ENCODE measurements around the gene NCSTN. TPM values are rescaled to one million over a fixed set of nuclear protein-coding genes. Genes with fewer than 3 reads are reported as not detected.

The NCSTN gene
- total RNA-seq, 1 experiment from 2014 or later: 93.7 TPM

DNA sequence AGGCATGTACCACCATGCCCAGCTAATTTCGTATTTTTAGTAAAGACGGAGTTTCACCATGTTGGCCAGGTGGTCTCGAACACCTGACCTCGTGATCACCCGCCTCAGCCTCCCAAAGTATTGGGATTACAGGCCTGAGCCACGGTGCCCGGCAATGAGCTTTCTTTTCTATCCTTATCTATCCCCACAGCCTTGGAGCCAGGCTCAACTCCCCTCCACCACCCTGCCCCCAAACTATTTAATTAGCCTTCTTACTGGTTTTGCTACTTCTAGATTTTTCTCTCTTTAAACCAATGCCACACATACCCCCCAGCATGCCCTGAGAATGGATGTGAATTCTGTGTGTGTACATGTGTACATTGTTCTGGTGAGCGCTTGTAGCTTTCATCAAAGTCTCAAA is 51.5 kb downstream of the NCSTN start:
- BruUV-seq (replicated peaks): no TSS peak
- in situ Hi-C loops (cut with HindIII; ENCODE audit: low pct_unique_long_range_greater_than_20kb, low sequenced_read_pairs) (no loop called here), intact Hi-C loops (cut with micrococcal nuclease; ENCODE audit: unreplicated experiment) (no loop called here)
- H3K4me1 ChIP-seq (ENCODE audit: control insufficient read depth, insufficient read depth, low read length): no peaks in the 10 kb centered on the region
- no peak overlapping the region for H3K27ac ChIP-seq (ENCODE audit: low read length)
- H3K9me3 ChIP-seq (ENCODE audit: control insufficient read depth, insufficient read depth, low read depth, low read length): no peaks in the 10 kb centered on the region
- ChIA-PET CTCF (no interaction called here), POLR2A (no interaction called here)
- no peaks in the 10 kb centered on the region for H3K36me3 ChIP-seq (ENCODE audit: control insufficient read depth, insufficient read depth, low read length)
- H3K4me3 ChIP-seq (ENCODE audit: low read depth in 2 of 2, low read length in 2 of 2): no peak overlapping the region
- DNase-seq (ENCODE audit: low read depth, low spot score) (no peak), ATAC-seq (no peak)
- TF ChIP-seq, protein P1, sequence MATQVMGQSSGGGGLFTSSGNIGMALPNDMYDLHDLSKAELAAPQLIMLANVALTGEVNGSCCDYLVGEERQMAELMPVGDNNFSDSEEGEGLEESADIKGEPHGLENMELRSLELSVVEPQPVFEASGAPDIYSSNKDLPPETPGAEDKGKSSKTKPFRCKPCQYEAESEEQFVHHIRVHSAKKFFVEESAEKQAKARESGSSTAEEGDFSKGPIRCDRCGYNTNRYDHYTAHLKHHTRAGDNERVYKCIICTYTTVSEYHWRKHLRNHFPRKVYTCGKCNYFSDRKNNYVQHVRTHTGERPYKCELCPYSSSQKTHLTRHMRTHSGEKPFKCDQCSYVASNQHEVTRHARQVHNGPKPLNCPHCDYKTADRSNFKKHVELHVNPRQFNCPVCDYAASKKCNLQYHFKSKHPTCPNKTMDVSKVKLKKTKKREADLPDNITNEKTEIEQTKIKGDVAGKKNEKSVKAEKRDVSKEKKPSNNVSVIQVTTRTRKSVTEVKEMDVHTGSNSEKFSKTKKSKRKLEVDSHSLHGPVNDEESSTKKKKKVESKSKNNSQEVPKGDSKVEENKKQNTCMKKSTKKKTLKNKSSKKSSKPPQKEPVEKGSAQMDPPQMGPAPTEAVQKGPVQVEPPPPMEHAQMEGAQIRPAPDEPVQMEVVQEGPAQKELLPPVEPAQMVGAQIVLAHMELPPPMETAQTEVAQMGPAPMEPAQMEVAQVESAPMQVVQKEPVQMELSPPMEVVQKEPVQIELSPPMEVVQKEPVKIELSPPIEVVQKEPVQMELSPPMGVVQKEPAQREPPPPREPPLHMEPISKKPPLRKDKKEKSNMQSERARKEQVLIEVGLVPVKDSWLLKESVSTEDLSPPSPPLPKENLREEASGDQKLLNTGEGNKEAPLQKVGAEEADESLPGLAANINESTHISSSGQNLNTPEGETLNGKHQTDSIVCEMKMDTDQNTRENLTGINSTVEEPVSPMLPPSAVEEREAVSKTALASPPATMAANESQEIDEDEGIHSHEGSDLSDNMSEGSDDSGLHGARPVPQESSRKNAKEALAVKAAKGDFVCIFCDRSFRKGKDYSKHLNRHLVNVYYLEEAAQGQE (IDR thresholded peaks at IDR 0.05; ENCODE audit: insufficient read depth in 1 of 2, low read depth in 2 of 2, low read length in 1 of 2): no peak
- TF ChIP-seq POLR2AphosphoS5 (IDR thresholded peaks at IDR 0.05; ENCODE audit: low read depth, low read length): no peak
- TF ChIP-seq, protein P2, sequence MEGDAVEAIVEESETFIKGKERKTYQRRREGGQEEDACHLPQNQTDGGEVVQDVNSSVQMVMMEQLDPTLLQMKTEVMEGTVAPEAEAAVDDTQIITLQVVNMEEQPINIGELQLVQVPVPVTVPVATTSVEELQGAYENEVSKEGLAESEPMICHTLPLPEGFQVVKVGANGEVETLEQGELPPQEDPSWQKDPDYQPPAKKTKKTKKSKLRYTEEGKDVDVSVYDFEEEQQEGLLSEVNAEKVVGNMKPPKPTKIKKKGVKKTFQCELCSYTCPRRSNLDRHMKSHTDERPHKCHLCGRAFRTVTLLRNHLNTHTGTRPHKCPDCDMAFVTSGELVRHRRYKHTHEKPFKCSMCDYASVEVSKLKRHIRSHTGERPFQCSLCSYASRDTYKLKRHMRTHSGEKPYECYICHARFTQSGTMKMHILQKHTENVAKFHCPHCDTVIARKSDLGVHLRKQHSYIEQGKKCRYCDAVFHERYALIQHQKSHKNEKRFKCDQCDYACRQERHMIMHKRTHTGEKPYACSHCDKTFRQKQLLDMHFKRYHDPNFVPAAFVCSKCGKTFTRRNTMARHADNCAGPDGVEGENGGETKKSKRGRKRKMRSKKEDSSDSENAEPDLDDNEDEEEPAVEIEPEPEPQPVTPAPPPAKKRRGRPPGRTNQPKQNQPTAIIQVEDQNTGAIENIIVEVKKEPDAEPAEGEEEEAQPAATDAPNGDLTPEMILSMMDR (IDR thresholded peaks at IDR 0.05): no peak
- TF ChIP-seq TCF7L2 (IDR thresholded peaks at IDR 0.05; ENCODE audit: low read depth, low read length): no peak
- no peak for TF ChIP-seq SIN3A (IDR thresholded peaks at IDR 0.05; ENCODE audit: borderline replicate concordance, insufficient read depth, low read depth, low read length)
- peaks cover 10% of the 10 kb centered on the region for H3K27me3 ChIP-seq (ENCODE audit: control insufficient read depth, insufficient read depth, low read length)

DNA sequence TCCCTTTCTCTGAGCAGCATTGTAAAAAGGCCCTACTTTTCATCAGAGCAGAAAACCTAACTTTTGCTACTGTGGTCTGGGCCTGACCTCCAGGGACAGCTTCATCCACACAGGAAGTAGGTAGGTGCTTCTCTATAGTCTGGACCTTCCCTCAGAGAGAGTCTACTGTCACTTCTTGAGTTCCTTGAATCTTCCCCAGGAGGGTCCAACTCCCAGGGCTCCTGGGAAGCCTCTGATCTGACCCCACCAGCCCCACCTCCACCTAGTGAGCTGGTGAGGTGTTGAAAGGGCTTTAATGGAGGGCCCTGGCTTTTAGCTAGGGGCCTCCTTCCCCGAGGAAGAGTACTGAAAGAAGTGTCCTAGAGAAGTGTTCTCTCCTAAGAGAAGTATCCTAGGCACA is 54.5 kb downstream of the NCSTN start:
- in situ Hi-C loops (cut with HindIII; ENCODE audit: low pct_unique_long_range_greater_than_20kb, low sequenced_read_pairs): no loop called here
- H3K27me3 ChIP-seq (ENCODE audit: control insufficient read depth, insufficient read depth, low read length): peaks cover 25% of the 10 kb centered on the region
- intact Hi-C loops (cut with micrococcal nuclease; ENCODE audit: unreplicated experiment): no loop called here
- H3K27ac ChIP-seq (ENCODE audit: low read length): no peak overlapping the region
- H3K4me3 ChIP-seq (ENCODE audit: low read depth in 2 of 2, low read length in 2 of 2): no peak overlapping the region
- no TSS peak for BruUV-seq (replicated peaks)
- TF ChIP-seq, protein P1 (IDR thresholded peaks at IDR 0.05; ENCODE audit: insufficient read depth in 1 of 2, low read depth in 2 of 2, low read length in 1 of 2): no peak
- no peak for TF ChIP-seq POLR2AphosphoS5 (IDR thresholded peaks at IDR 0.05; ENCODE audit: low read depth, low read length)
- TF ChIP-seq, protein P2 (IDR thresholded peaks at IDR 0.05): no peak
- no peak for TF ChIP-seq TCF7L2 (IDR thresholded peaks at IDR 0.05; ENCODE audit: low read depth, low read length)
- TF ChIP-seq SIN3A (IDR thresholded peaks at IDR 0.05; ENCODE audit: borderline replicate concordance, insufficient read depth, low read depth, low read length): no peak
- POLR2A ChIA-PET: interaction anchor here (0.6 kb wide), 1 partner anchor 13 kb away, joined by 4 read pairs; no protein-coding TSS in a partner anchor
- no peaks in the 10 kb centered on the region for H3K9me3 ChIP-seq (ENCODE audit: control insufficient read depth, insufficient read depth, low read depth, low read length)
- CTCF ChIA-PET: interaction anchor here (1.0 kb wide), 1 partner anchor 24 kb away, joined by 3 read pairs; no protein-coding TSS in a partner anchor
- DNase-seq (ENCODE audit: low read depth, low spot score): no peak
- H3K36me3 ChIP-seq (ENCODE audit: control insufficient read depth, insufficient read depth, low read length): no peaks in the 10 kb centered on the region
- H3K4me1 ChIP-seq (ENCODE audit: control insufficient read depth, insufficient read depth, low read length): no peaks in the 10 kb centered on the region
- ATAC-seq: no peak

Data from Panc1 (cell line).